K562 (cell line): ENCODE results near the gene RBPMS2.

Source experiments
- BRF1 ChIP-seq: IDR thresholded peaks from 3 replicates; pipeline ENCODE4 v1.6.1; 2011; ENCODE audit warnings: borderline replicate concordance, mild to moderate bottlenecking; ENCODE audit not compliant: insufficient read length; ENCODE audit errors: extremely low read depth
- CBX2 ChIP-seq: fragments of 200-600 bp; sonication (generic); IDR thresholded peaks from one replicate; pipeline ENCODE4 v1.6.1; 2012; ENCODE audit warnings: mild to moderate bottlenecking, low read length, inconsistent platforms; ENCODE audit not compliant: insufficient read depth, poor library complexity, severe bottlenecking
- CEBPB ChIP-seq: fragments of 450-650 bp; IDR thresholded peaks from 2 replicates; pipeline ENCODE4 v1.6.1; 2016; ENCODE audit warnings: missing genetic modification characterization, missing compliant biosample characterization
- GABPA ChIP-seq: fragments of 200-800 bp; sonication (Bioruptor generic); conservative IDR thresholded peaks from 2 replicates; pipeline ENCODE4 v1.6.1; 2016; ENCODE audit warnings: low read depth, missing genetic modification characterization, missing compliant biosample characterization
- NBN ChIP-seq: fragments of 450-650 bp; IDR thresholded peaks from 2 replicates; pipeline ENCODE4 v1.6.1; 2016; ENCODE audit warnings: low read depth, mild to moderate bottlenecking
- POLR2AphosphoS5 ChIP-seq: IDR thresholded peaks from 2 replicates; pipeline ENCODE4 v1.6.1; 2011; ENCODE audit warnings: mild to moderate bottlenecking, low read depth, low read length, moderate library complexity; ENCODE audit not compliant: control insufficient read depth, insufficient read depth
- TAF9B ChIP-seq: fragments of 450-650 bp; IDR thresholded peaks from 2 replicates; pipeline ENCODE4 v1.6.1; 2018; ENCODE audit warnings: mild to moderate bottlenecking; ENCODE audit not compliant: partially characterized antibody
- ZNF551 ChIP-seq: fragments of 250-450 bp; sonication (Bioruptor Pico); IDR thresholded peaks from 2 replicates; pipeline ENCODE4 v1.5.0; 2021; ENCODE audit warnings: mild to moderate bottlenecking, moderate library complexity

GRCh38 chr15:64770626-64771025, 4.8 kb downstream of the RBPMS2 start:
- TF ChIP-seq ZNF551 (no peak), GABPA (tag) (no peak), TAF9B (no peak), POLR2AphosphoS5 (no peak), CBX2 (no peak), CEBPB (tag) (no peak), NBN (no peak), BRF1 (no peak)
